GM21723 (cell line): ENCODE measurements around the gene PDE6B.
"Not testable (repeated sequence)": the region's sequence is repeated elsewhere in the genome, so short reads cannot be mapped to it uniquely, and the experiment has no call there.

Experiments
- ATAC-seq: cut with Tn5 transposase; IDR thresholded peaks from one replicate; pipeline ENCODE4 v1.9.1; 2021; ENCODE audit warnings: mild to moderate bottlenecking, moderate library complexity; ENCODE audit not compliant: unreplicated experiment

The PDE6B gene

GRCh38 chr4:668219-668618, 42.8 kb downstream of the PDE6B start:
- not testable (repeated sequence) for ATAC-seq

- not testable (repeated sequence) for ATAC-seq
Measured at GRCh38 chr4:669806-670559, 44.6 kb downstream of the PDE6B start.

GRCh38 chr4:671769-672168, 46.4 kb downstream of the PDE6B start:
- ATAC-seq, result no peak

GRCh38 chr4:673349-674091, 48.1 kb downstream of the PDE6B start:
- no peak for ATAC-seq

GRCh38 chr4:674172-675035, 49.0 kb downstream of the PDE6B start, which contains the start of the genes ATP5ME and MYL5:
Gene ATP5ME, minus strand, starts transcription at chr4:674276. Its CDS starts 29 bp downstream, at chr4:674247.
Gene MYL5, plus strand, starts transcription at chr4:674542. Its CDS starts 3,485 bp downstream, at chr4:678027.
- peak; percentile 69 for ATAC-seq

GRCh38 chr4:675036-675882, 49.9 kb downstream of the PDE6B start:
- ATAC-seq, result peak; percentile 4

GRCh38 chr4:675980-676870, 50.9 kb downstream of the PDE6B start:
- ATAC-seq, result peak; percentile 33

GRCh38 chr4:676871-677235, 51.5 kb downstream of the PDE6B start:
- no peak for ATAC-seq

- no peak for ATAC-seq
Measured at GRCh38 chr4:677431-678293, 52.3 kb downstream of the PDE6B start.

- ATAC-seq, result no peak
Measured at GRCh38 chr4:678331-679103, 53.1 kb downstream of the PDE6B start.

GRCh38 chr4:679104-679481, 53.7 kb downstream of the PDE6B start:
- ATAC-seq, result no peak

GRCh38 chr4:679629-680028, 54.3 kb downstream of the PDE6B start:
- no peak for ATAC-seq

- ATAC-seq, result no peak
Measured at GRCh38 chr4:680091-680490, 54.7 kb downstream of the PDE6B start.

- no peak for ATAC-seq
Measured at GRCh38 chr4:680551-680927, 55.2 kb downstream of the PDE6B start.

GRCh38 chr4:680928-681645, 55.7 kb downstream of the PDE6B start:
- peak; percentile 23 for ATAC-seq

- ATAC-seq, result no peak
Measured at GRCh38 chr4:681736-682451, 56.5 kb downstream of the PDE6B start.
